ENCODE measurements around the gene SCRN2. TPM values are rescaled to one million over a fixed set of nuclear protein-coding genes. Genes with fewer than 3 reads are reported as not detected.

Gene SCRN2
- total RNA-seq, 4 donors from 2014 or later: 43.6 to 72.6 (median 60.3) TPM

DNA sequence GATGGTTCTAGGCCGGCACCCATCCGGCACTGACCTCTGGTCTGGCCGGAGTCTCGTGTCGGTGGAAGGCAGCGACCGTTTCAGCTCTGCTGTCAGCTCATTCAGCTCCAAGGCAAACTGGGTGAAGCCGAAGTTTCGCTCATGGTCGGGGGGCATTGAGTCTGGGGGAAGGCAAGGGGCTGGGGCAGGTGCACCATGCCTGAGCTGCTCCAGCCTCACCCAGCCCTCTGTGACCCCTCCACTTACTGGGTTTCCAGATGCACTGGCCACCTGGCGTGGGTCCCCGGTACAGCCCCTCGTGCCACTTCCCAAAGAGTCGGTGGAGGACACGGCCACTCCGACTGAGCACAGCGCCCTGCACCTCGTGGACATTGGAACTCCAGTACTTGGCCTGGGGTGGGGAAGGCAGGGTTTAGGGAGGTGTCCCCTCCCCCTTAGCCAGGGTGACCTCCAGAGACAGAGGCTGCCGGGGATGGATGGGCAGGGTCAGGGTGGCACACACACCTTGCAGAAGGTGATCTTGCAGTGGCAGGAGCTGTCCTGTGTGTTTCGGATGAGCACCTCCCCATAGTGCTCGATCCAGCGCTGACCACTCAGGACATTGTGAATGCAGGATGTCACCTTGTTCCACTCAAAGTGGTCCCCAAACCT lies 32.1 kb downstream of the SCRN2 start:
- DNase-seq (ENCODE audit: low spot score): no peak
- TF ChIP-seq, protein P1, sequence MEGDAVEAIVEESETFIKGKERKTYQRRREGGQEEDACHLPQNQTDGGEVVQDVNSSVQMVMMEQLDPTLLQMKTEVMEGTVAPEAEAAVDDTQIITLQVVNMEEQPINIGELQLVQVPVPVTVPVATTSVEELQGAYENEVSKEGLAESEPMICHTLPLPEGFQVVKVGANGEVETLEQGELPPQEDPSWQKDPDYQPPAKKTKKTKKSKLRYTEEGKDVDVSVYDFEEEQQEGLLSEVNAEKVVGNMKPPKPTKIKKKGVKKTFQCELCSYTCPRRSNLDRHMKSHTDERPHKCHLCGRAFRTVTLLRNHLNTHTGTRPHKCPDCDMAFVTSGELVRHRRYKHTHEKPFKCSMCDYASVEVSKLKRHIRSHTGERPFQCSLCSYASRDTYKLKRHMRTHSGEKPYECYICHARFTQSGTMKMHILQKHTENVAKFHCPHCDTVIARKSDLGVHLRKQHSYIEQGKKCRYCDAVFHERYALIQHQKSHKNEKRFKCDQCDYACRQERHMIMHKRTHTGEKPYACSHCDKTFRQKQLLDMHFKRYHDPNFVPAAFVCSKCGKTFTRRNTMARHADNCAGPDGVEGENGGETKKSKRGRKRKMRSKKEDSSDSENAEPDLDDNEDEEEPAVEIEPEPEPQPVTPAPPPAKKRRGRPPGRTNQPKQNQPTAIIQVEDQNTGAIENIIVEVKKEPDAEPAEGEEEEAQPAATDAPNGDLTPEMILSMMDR (IDR thresholded peaks at IDR 0.05): no peak

DNA sequence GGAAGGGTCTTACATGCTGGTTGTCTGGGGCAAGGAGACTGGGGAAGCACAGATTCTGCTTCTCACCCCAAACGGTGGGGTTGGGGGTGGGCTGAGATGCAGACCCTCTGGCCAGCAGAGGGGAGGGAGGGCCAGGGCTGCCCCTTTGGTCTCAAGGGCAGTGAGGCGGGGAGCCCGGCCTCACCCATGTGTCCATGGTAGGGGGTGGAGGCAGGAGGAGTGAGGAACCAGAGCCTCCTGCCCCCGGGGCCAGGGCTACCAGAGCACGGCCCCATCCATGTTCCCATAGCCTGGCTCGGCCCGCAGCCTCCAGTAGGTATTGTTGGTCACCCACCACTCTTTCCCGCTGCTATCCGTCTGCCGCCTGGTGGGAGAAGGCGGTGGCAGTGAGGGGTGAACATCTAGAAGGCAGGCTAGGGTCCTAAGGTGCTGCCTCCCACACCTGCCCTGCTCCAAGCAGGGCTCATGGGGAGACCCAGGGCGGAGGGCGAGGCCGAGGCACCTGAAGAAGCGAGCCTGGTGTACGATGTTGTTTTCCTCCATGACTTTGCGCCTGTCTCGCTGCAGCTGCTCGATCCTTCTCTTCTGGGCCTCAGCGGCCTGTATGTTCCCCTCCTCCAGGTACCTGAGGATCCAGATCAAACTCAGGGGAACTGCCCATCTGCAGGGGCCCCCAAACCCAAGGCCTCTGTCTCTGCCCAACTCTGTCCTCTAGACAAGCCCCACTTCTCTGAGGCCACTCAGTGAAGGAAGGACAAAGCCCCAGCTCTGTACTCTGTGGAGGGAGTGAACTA lies 32.8 kb downstream of the SCRN2 start:
- ATAC-seq (ENCODE audit: low FRiP score): no peak
- TF ChIP-seq, protein P1 (IDR thresholded peaks at IDR 0.05): no peak
- no peak for DNase-seq (ENCODE audit: low spot score)

More for the DNA sequence above, 32.1 kb downstream of the SCRN2 start:
- ATAC-seq (ENCODE audit: low FRiP score): no peak

DNA sequence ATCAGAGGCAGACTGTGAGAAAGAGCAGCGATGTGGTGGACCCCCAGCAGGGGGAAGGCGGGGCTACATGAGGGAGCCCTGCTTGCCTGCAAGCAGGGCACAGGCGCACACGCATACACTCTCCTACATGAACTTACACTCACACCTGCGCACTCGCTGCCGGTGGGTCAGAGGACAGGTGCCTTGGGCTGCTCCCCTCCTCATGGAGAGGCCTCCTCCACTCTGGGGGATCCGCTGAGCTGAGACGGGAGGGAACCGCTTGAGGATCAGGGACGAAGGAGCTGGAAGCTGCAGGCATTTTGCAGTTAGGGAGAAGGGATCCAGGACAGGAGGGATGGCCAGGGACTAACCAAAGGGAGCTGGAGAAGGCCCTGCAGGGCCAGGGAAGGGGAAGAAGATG lies 33.7 kb downstream of the SCRN2 start:
- ATAC-seq (ENCODE audit: low FRiP score): no peak
- TF ChIP-seq, protein P1 (IDR thresholded peaks at IDR 0.05): no peak

DNA sequence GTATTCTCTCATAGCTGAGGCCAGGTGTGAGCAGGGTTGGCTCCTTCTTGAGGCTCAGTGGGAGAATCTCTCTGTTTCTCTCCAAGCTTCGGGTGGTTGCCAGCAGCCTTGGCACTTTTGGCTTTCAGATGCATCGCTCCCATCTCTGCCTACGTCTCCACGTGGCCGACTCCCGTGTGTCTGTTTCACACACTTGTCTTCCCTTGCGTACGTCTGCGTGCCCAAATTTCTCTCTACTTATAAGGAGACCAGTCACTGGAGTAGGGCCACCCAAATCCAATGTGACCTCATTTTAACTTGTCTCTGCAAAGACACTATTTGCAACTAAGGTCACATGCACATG lies 34.2 kb downstream of the SCRN2 start:
- ATAC-seq (ENCODE audit: low FRiP score) (no peak), DNase-seq (ENCODE audit: low spot score) (no peak)
- TF ChIP-seq, protein P1 (IDR thresholded peaks at IDR 0.05): no peak

More for the DNA sequence above, 33.7 kb downstream of the SCRN2 start:
- DNase-seq (ENCODE audit: low spot score): no peak

DNA sequence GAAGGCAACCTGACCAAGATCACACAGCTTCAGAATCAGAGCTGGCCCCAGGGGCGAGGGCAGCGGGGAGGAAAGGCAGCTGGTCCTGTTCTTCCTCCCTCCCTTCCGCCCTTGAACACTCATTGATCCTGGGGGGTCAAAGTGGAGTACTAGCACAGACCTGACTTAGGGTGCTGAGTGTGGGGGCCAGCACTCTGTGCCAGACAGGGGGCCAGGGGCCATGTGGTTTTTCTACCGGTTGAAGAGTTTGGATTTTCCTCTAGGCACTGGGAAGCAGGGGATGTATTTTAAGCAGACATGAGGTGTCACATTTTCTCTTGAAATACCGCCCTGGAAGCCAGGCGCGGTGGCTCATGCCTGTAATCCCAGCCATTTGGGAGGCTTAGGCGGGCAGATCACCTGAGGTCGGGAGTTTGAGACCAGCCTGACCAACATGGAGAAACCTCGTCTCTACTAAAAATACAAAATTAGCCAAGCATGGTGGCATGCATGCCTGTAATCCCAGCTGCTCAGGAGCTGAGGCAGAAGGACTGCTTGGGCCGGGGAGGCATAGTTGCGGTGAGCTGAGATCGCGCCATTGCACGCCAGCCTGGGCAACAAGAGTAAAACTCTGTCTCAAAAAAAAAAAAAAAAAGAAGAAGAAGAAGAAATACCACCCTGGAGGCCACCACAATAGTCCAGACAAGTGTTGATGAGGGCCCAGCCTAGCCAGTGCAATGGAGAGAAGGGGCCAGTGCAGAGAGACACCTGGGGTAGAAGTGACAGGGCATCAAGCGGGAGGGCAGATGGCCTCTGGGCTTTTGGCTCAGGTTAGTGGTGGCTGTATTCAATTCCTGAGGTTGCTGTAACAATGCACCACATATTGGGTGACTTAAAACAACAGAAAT lies 34.8 kb downstream of the SCRN2 start:
- no peak for DNase-seq (ENCODE audit: low spot score)
- no peak for ATAC-seq (ENCODE audit: low FRiP score)
- TF ChIP-seq, protein P1 (IDR thresholded peaks at IDR 0.05): no peak

DNA sequence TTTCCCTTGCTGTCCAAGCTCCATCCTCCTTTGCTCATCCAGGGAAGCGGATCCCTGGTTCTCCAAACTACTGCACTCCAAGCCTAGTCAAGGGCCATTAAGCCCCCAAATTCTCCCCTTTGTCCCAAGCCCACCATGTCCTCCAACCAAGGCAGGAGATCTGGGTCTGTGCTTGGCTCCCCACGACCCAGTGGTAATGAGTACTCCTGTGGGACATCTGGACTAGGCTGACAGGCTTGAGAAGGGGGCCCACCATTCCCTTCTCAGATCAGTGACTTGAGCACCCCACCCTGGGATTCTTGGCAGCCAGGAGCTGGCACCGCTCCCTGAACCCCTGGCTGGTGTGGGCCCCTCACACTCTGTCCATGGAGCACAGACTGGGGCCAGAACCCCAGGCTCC lies 36.6 kb downstream of the SCRN2 start:
- no peak for ATAC-seq (ENCODE audit: low FRiP score)
- TF ChIP-seq, protein P1 (IDR thresholded peaks at IDR 0.05): no peak
- no peak for DNase-seq (ENCODE audit: low spot score)

Measured in omental fat pad (tissue), 4 donors.